ENCODE measurements around the gene CST2.
"Not testable (repeated sequence)": the region's sequence is repeated elsewhere in the genome, so short reads cannot be mapped to it uniquely, and the experiment has no call there.

Gene CST2, protein sequence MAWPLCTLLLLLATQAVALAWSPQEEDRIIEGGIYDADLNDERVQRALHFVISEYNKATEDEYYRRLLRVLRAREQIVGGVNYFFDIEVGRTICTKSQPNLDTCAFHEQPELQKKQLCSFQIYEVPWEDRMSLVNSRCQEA
- total RNA-seq = 0 reads per million in 3 experiments

DNA sequence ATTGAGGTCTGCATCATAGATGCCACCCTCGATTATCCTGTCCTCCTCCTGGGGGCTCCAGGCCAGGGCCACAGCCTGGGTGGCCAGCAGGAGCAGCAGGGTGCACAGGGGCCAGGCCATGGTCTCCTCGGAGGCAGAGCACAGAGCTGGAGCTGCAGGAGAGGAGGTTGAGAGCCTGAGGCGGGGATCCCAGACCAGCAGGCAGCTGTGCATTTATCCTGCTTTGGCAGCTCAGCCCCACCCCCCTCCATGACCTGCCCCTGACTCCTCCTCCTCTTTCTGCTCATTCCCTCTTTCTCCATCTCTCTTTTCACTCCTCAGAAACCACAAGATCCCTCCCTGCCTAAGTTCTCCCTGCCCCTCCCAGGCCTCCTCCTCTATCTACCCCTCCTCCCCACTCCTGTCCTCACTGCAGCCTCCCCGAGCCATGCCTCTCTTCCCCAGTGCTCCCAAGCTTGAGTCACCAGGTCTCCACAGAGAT lies at the start of gene CST2:
CST2 (minus strand) TSS at position 189 of the 481 bp plus-strand sequence; CDS start at position 120, 69 bp downstream.
- DNase-seq = no peak

DNA sequence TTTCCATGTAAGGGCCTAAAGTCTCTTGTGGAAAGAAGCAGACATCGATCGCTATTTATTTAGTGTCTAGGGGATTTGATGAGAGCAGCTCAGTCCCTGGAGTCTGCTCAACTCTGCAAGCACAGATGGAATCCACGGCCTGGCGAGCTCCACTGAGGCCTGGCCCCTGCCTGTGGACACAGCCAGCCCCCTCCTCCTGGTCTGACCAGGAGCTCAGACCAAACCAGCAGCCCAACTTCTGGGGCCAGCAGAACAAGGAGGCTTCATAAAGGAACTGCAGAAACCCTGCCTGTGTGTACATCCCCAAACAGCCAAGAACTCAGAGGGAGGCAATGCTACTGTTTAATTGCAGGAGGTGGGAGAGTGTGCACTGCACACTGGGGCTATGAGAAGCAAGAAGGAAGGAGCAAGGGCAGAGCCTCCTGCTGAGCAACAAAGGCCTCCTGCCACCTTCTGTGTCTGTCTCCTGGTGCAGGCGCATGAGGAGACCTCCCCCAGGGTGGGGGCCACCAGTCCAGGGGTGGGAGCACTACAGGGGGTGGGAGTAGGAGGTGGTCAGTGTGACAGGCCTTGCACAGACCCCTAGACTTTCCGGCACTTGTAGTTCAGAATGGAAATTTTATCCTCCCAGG lies 49.2 kb upstream of the CST2 start:
- DNase-seq = no peak

DNA sequence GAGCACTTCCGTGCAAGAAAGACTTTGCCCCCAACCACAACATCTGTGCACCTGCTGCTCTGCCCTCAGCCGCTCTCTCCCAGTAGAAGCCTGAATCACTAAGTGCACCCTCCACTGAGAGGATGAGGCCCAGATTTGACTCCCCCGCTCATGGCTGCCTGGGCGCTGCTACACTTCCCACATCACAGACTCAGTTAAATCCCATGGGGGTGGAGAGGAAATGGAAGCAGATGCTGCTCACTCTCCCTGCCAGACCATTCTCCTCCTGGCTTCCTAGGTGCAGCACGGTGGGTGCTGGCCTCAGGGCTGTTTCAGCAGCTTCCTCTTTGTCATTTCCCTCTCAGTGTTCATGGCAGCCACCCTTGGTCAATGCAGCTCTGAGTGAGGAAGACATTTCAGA lies 48.2 kb upstream of the CST2 start:
- no peak for DNase-seq

DNA sequence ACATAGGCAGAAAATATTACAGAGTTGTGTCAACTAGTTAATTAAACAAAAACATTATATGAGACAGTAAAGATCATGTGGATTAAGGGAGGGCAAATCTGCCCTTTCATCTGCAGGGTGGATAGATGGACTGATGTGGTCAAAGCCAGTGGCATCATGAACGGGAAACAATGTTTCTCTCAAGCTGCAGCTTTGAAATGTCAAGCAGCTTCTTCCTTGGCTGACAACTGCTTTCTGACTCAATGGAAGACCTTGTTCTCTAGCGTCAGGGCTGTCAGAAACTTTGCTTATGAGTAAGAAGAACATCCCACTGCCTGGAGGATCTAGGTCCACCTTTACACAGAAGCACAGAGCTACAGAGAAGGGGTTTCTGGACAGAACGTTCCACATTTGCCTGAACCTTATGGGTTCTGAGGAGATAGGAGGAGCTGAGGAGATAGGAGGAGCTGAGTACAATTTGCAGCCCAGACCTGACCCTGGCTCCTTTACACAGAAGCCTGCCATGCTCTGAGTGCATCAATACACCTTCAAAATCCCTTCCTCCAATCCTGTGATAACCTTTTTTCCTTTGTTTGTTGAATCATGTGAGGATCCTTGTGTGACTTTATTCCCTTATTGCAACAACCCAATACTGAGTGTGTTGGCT lies 47.0 kb upstream of the CST2 start:
- DNase-seq = peak; percentile 5

DNA sequence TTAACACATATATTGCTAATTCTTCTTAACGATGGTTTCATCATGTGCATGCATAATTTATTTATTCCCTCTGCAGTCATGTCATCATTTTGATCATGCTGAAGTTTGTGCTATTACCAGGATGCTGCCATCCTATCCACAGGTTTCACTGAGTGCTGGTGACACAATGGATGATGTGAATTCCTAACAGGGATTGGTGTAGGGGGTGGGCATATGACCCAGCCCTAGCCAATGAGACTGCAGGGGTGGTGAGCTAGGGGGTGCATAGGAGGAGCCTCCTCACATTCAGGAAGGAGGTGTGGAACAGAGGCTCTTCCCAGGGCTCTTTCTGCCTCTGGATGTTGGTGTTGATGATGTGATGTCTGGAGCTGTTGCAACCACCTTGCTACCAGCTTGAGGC lies 45.5 kb upstream of the CST2 start:
- no peak for DNase-seq

DNA sequence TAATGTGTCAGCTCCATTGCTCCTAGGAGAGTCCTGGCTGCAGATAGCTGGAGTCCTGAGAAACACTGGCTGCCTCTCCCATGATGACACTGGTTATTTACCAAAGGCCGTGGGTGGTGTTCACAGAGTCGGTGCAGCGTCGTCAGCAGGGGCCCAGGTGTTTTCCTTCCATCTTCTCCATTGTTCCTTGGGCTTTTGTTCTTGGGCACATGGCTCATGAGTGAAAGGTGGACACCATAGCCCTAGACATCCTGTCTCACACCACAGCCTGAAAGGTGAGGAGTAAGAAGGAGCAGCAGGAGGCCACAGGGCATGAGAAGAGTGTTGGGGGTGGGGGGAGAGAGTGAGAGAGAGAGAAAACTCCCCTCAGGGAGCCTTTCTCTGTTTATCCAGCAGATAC lies 43.9 kb upstream of the CST2 start:
- DNase-seq = no peak

DNA sequence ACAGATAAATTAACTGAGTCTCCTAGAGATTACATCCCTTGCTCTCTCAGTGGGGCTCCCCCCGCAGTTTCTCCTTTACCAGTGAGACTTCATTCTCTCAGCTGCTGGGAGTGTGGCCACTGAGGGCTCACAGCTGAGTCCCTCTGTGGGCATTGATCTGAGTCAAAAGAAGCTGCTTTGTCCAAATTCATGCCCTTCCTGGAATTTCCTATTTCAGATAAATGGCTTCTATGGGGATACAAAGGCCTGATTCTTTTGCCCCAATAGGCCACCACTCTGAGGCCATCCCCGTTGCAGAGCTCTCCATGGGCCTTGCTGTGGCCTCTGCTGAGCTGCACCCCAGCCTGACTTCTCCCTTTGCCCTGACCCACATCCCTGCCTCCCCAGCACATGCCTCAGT lies 43.0 kb upstream of the CST2 start:
- DNase-seq = no peak

DNA sequence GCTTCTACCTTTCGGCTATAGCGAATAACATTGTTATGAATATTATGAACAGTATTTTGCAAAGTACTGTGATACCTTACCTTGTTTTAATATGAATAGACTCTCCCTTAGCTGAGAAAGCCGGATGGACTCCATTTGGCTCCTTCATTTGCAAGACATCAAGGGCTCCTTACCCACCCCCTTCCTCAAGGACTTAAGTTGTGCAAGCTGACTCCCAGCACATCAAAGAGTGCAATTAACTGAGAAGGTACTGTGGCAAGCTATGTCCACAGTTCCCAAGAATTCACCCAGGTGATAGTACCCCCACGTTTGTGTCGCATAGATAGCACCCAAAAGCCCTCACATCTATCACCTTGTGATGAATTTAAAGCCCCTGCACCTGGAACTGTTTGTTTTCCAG lies 41.8 kb upstream of the CST2 start:
- DNase-seq = no peak

DNA sequence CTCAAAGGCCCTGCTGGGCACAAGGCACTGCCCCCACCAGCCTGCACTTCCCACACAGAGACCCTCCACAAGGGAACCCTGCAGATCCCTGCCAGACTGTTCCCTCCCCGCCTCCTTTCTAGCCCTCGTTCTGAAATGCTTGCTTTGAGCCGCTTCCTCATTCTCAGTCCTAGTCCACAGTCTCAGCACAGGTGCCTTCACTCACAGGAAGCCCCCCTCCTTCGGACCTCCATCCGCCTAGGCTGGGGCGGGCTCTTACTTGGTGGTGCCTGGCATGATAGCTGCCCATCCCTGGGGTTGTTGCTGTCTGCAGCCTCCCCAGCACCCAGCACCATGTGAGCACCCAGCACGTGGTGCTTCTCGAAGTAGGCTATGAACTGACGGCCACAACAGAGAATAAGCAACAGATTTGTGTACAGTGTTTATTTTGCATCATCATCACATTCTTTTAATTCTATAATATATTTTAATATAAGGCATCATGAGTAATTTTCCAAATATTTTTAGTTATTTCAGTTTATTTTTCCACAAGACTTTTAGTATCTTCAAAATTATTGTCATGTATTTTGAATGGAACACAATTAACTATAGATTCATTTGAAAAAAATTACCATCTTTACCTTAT lies 40.7 kb upstream of the CST2 start:
- DNase-seq = no peak

DNA sequence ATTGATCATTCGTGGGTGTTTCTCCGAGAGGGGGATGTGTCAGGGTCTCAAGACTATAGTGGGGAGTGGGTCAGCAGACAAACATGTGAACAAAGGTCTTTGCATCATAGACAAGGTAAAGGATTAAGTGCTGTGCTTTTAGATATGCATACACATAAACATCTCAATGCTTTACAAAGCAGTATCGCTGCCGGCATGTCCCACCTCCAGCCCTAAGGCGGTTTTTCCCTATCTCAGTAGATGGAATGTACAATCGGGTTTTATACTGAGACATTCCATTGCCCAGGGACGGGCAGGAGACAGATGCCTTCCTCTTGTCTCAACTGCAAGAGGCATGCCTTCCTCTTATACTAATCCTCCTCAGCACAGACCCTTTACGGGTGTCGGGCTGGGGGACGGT lies 34.2 kb upstream of the CST2 start:
- DNase-seq = not testable (repeated sequence)

DNA sequence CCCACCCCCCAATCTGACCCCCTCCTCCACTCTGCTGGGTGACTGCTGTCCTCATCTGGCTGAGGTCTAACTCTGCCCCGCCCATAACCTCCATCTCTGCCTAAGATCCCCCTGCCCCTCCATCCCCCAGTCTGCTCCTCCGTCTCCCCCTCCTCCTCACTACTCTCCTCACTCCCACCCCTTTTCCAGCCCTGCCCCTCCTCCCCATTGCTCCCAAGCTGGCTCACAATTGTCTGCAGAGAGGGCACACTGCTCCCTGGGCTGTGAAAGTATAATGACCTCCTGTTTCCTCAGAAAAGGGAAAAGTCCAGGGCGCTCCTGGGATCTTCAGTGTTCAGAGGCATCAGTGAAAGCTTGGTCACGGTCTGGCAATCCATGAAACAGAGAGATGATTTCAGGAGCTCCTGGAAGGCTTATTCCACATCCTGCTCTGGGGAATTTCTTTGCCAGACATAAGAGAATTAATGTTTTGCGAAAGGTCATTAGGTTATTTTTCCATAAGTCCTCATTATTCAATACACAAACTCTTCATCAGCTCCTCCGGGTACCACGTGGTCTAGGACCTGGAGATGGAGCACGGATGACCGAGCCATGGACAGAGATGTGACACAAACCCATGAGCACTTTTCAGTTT lies 31.6 kb upstream of the CST2 start:
- DNase-seq = no peak

DNA sequence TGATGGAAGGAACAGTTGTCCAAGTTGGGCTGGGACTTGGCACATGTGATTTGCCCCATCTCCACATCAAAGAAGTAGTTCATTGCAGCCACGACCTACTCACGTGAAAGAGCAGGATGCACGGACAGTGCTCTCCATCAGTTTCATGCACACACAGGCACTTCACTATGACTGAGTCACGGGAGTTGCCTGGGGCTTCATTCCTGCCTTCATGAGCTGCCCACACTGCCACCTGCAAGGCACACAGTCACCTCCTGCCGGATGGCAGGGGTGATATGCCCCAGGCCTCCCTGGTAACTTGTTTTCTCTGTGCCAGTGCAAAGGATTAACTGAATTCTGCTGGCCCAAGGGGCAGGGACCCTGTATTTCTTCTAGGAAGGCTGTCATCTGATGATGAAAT lies 30.2 kb upstream of the CST2 start:
- no peak for DNase-seq

DNA sequence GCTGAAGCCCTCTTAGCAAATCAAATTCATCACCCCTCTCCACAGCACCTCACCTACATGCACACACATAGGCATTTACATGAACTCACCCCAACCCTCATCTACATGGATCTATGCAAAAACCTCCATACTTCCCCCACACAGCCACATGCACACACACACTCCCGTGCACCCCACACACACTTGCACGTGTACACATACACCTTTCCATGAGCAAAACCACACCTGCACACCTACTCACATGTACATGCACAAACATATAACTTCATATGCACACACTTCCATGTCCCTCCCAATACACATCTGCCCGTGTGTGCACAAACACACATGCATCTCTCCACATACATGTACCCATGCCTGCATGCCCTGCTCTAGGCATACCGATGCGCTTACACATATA lies 29.7 kb upstream of the CST2 start:
- no peak for DNase-seq

DNA sequence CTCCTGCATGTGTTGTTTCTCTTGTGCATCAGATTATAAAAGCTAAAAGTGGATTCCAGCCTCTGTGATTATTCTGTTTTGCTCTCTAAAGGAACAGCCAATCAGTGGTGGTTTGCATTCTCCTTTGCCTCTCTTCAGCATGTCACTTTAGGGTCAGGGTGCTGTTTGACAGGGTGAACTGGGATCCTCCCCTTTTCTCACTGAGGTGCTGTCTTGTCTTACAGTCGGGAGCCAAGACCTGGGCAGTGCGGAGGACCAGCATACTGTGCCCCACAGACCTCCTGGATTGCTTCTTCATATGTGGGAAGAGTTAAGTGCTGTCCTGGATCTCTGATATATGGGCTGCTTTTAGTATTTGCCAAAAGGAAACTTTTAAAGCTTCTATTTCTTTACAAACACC lies 15.2 kb upstream of the CST2 start:
- DNase-seq = no peak

DNA sequence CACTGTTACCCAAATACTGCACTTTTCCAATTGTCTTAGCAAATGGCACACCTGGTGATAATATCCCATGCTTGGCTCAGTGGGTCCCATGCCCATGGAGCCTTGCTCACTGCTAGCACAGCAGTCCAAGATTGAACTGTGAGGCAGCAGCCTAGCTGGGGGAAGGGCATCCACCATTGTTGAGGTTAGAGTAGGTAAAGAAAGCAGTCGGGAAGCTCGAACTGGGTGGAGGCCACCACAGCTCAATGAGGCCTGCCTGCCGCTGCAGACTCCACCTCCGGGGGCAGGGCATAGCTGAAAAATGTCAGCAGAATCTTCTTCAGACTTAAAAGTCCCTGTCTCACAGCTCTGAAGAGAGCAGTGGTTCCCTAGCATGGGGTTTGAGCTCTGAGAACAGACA lies 9.2 kb upstream of the CST2 start:
- DNase-seq = no peak

DNA sequence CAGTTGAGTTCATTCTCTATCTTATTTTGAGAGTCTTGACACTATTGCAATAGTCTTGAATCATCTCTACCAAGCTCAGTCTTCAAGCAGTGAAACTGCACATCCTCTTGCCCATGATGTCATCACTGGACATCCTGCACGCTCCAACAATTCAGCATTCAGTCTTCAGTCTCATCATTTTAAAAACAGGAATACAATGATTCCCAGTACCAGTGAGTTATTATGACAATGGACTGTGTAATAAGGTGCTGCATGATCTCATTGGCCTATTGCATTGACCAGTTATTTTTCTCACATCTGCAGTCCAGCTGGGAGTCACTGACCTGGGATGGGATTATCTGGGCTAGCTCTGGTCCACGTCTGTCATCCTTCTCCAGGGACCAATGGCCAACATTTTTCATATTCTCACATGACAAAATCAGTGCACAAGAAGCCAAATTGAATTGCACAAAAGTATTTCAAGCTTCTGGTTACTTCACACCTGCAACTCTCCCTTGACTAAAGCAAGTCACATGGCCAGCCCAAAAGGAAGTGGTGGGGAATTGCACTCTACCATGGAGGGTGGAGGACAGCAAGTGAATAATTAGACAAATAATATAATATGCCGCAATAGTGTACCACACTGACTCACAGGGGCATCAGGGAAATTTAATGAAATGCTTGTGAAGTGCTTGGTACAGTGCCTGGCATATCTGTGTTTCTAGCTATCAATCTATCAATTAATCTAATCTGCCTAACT lies 6.4 kb upstream of the CST2 start:
- DNase-seq = no peak

DNA sequence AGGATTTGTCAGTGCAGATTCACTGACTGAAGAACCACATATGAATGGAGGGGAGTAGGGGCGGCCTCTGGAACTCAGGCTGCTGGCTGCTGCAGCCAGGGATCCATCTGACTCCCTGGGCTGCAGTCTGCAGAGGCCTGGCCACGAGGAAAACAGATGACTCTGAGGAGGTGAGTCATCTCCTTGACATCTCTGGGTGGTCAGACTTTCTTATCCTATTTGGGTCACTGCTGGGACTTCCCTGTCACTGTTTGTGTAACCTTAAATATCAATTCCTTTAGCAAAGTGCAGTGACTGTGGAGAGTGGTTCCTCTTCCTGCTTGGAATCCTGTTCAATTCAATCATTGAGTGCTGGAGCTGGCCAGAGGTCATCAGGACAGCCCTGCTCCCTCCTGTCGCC lies 5.4 kb upstream of the CST2 start:
- DNase-seq = not testable (repeated sequence)

DNA sequence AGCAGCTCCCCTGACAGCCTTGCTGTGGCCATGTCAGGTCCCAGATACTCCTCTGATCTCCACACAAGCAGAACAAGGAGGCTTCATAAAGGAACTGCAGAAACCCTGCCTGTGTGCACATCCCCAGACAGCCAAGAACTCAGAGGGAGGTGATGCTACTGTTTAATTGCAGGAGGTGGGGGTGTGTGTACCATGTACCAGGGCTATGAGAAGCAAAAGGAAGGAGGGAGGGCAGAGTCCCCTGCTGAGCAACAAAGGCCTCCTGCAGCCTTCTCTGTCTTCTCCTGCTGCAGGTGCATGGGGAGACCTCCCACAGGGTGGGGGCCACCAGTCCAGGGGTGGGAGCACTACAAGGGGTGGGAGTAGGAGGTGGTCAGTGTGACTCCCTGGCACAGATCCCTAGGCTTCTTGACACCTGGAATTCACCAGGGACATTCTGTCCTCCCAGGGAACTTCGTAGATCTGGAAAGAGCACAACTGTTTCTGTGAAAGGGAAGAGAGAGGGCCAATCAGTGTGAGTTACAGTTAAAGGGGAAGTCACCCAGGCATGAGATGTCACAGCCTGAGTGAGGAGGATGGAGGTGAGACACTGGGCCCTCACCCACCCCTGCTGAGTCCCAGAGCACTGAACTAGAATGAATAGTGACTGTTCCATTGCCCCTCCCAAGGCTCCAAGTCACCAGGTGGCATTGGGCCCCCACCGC lies 2.8 kb downstream of the CST2 start:
- no peak for DNase-seq

DNA sequence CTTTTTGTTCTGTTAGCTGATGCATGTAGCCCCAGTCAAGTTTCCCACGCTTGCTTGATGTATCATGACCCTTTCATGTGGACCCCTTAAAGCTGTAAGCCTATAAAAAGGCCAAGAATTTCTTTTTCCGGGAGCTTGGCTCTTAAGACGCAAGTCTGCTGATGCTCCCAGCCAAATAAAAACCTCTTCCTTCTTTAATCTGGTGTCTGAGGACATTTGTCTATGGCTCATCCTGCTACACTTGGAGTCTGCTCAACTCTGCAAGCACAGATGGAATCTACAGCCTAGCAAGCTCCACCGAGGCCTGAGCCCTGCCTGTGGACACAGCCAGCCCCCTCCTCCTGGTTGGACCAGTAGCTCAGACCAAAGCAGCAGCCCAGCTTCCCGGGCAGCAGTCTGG lies 3.4 kb downstream of the CST2 start:
- no peak for DNase-seq

DNA sequence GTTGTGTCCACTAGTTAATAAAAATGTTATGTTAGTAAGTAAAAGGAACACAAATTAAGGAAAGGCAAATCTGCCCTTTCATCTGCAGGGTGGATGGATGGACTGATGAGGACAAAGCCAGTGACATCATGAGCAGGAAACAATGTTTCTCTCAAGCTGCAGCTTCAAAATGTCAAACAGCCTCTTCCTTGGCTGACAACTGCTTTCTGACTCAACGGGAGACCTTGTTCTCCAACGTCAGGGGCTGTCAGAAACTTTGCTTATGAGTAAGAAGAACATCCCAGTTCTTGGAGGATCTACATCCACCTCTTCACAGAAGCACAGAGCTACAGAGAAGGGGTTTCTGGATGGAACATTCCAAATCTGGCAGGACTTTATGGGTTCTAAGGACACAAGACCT lies 6.0 kb downstream of the CST2 start:
- DNase-seq = no peak

DNA sequence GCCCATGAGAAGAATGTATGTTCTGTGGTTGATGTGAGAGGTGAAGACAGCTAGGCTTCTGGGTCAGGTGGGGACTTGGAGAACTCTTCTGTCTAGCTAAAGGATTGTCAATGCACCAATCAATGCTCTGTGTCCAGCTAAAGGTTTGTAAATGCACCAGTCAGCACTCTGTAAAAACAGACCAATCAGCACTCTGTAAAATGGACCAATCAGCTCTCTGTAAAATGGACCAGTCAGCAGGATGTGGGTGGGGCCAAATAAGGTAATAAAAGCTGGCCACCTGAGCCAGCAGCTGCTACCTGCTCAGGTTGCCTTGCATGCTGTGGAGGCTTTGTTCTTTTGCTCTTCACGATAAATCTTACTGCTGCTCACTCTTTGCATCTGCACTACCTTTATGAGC lies 15.0 kb downstream of the CST2 start:
- not testable (repeated sequence) for DNase-seq

DNA sequence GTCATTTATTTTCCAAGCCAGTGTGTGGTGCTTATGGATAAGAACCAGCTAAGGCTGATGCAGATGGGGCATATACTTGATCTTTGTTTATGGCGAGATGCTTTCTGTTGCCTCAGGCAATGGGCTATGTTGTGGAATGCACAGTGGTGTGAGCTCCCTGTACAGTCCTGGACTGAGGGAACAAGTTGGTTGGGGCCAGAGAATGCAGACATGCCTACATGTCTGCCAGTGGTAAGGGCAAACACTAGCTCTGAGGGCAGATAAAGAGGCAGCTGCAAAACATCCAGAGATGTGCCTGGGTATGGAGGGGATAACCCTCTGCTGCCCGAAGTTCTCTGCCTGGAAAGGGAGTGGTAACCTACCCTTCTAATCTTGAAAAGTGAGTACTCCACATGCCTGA lies 16.2 kb downstream of the CST2 start:
- DNase-seq = not testable (repeated sequence)

Data from central memory CD4-positive, alpha-beta T cell (primary cell).